ENCODE results near the gene KCNC3. TPM values are rescaled to one million over a fixed set of nuclear protein-coding genes. Genes with fewer than 3 reads are reported as not detected.

Gene KCNC3
- total and polyA plus RNA-seq, 4 donors: 0.56 to 1.6 (median 1.1) TPM

DNA sequence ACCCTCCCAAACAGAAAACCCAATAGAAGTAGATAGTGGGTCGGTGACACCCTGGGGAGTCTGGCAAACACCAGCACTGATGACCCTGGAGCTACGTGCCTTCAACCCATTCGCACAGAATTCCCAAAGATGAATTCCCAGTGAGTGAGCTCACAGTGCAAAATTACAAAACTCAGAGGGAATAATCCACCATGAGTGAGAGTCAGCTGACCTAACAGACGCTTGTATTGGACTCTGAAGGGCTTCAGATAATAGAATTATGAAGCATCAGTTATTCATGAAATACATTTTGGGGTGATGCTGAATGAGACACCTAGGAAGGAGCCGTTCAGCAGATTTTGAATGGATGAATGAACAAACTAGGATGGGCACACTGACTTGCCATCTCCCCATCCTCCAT, 40.2 kb downstream of the KCNC3 start:
- H3K4me1 ChIP-seq (ENCODE audit: control insufficient read depth in 4 of 4, insufficient read depth in 4 of 4, low read length in 3 of 4): no peaks in the 10 kb centered on the region
- H3K4me3 ChIP-seq (ENCODE audit: low read depth in 1 of 3, low read length in 3 of 3): no peak overlapping the region
- no peak for DNase-seq (ENCODE audit: low spot score)
- peaks cover 12 to 65% (median 29%) of the 10 kb centered on the region in 4 donors for H3K36me3 ChIP-seq (ENCODE audit: control insufficient read depth in 4 of 4, insufficient read depth in 3 of 4, low read depth in 1 of 4, low read length in 3 of 4)
- TF ChIP-seq FOXA1 (IDR thresholded peaks at IDR 0.05): no peak
- TF ChIP-seq HNF4G (IDR thresholded peaks at IDR 0.05): no peak
- TF ChIP-seq, protein P1, sequence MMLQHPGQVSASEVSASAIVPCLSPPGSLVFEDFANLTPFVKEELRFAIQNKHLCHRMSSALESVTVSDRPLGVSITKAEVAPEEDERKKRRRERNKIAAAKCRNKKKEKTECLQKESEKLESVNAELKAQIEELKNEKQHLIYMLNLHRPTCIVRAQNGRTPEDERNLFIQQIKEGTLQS (IDR thresholded peaks at IDR 0.05): no peak
- TF ChIP-seq, protein P2, sequence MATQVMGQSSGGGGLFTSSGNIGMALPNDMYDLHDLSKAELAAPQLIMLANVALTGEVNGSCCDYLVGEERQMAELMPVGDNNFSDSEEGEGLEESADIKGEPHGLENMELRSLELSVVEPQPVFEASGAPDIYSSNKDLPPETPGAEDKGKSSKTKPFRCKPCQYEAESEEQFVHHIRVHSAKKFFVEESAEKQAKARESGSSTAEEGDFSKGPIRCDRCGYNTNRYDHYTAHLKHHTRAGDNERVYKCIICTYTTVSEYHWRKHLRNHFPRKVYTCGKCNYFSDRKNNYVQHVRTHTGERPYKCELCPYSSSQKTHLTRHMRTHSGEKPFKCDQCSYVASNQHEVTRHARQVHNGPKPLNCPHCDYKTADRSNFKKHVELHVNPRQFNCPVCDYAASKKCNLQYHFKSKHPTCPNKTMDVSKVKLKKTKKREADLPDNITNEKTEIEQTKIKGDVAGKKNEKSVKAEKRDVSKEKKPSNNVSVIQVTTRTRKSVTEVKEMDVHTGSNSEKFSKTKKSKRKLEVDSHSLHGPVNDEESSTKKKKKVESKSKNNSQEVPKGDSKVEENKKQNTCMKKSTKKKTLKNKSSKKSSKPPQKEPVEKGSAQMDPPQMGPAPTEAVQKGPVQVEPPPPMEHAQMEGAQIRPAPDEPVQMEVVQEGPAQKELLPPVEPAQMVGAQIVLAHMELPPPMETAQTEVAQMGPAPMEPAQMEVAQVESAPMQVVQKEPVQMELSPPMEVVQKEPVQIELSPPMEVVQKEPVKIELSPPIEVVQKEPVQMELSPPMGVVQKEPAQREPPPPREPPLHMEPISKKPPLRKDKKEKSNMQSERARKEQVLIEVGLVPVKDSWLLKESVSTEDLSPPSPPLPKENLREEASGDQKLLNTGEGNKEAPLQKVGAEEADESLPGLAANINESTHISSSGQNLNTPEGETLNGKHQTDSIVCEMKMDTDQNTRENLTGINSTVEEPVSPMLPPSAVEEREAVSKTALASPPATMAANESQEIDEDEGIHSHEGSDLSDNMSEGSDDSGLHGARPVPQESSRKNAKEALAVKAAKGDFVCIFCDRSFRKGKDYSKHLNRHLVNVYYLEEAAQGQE (IDR thresholded peaks at IDR 0.05): no peak
- no peak for TF ChIP-seq YY1 (IDR thresholded peaks at IDR 0.05)
- no peak for TF ChIP-seq HNF4A (conservative IDR thresholded peaks at IDR 0.05)
- TF ChIP-seq SP1 (IDR thresholded peaks at IDR 0.05): no peak
- no peak overlapping the region for H3K9ac ChIP-seq (ENCODE audit: low read depth in 1 of 2, low read length in 2 of 2)
- H3K27me3 ChIP-seq (ENCODE audit: control insufficient read depth in 4 of 4, insufficient read depth in 4 of 4, low read length in 3 of 4): no peaks in the 10 kb centered on the region
- 93% methylated on average over 5 of the region's 5 CpGs for WGBS
- no peaks in the 10 kb centered on the region for H3K9me3 ChIP-seq (ENCODE audit: control insufficient read depth in 4 of 4, low read length in 3 of 4)
- H3K27ac ChIP-seq (ENCODE audit: low read depth in 1 of 2, low read length in 2 of 2): no peak overlapping the region

DNA sequence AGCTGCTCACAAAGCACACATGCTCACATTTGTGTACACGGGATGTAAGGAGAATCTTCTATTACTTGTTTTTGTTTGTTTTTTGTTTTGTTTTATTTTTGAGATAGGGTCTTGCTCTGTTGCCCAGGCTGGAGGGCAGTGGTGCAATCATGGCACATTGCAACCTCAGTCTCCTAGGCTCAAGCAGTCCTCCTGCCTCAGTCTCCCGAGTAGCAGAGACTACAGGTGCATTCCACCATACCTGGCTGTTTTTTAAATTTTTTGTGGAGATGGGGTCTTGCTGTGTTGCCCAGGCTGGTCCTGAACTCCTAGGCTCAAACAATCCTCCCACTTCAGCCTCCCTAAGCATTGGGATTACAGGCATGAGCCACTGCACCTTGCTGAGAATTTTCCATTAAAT, 41.8 kb downstream of the KCNC3 start:
- Histone ChIP-seq H3K9ac (ENCODE audit: low read depth in 1 of 2, low read length in 2 of 2) (no peak overlapping the region), H3K9me3 (ENCODE audit: control insufficient read depth in 4 of 4, low read length in 3 of 4) (no peaks in the 10 kb centered on the region), H3K27me3 (ENCODE audit: control insufficient read depth in 4 of 4, insufficient read depth in 4 of 4, low read length in 3 of 4) (no peaks in the 10 kb centered on the region), H3K4me3 (ENCODE audit: low read depth in 1 of 3, low read length in 3 of 3) (no peak overlapping the region), H3K36me3 (ENCODE audit: control insufficient read depth in 4 of 4, insufficient read depth in 3 of 4, low read depth in 1 of 4, low read length in 3 of 4) (peaks cover 8 to 52% (median 26%) of the 10 kb centered on the region in 4 donors), H3K4me1 (ENCODE audit: control insufficient read depth in 4 of 4, insufficient read depth in 4 of 4, low read length in 3 of 4) (no peaks in the 10 kb centered on the region), H3K27ac (ENCODE audit: low read depth in 1 of 2, low read length in 2 of 2) (no peak overlapping the region)
- no peak for DNase-seq (ENCODE audit: low spot score)
- WGBS: 94% methylated on average over 2 of the region's 2 CpGs
- no peak for TF ChIP-seq GABPA (IDR thresholded peaks at IDR 0.05 in 1 of 2, conservative IDR thresholded peaks at IDR 0.05 in 1 of 2)

DNA sequence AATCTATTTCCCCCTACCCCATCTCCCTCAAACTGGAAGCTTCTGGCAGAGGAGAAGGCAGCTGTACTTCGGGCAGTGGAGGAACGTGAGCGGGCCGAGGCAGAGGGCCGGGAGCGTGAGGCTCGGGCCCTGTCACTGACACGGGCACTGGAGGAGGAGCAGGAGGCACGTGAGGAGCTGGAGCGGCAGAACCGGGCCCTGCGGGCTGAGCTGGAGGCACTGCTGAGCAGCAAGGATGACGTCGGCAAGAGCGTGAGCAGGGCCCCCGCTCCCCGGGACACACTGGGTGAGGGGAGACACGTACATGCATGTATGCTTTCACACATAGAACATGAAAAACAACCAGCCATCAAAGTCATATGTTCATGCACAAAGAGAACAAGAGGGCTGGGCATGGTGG, 42.7 kb downstream of the KCNC3 start:
- Histone ChIP-seq H3K9ac (ENCODE audit: low read depth in 1 of 2, low read length in 2 of 2) (no peak overlapping the region), H3K4me1 (ENCODE audit: control insufficient read depth in 4 of 4, insufficient read depth in 4 of 4, low read length in 3 of 4) (no peaks in the 10 kb centered on the region), H3K36me3 (ENCODE audit: control insufficient read depth in 4 of 4, insufficient read depth in 3 of 4, low read depth in 1 of 4, low read length in 3 of 4) (peaks cover 9 to 54% (median 27%) of the 10 kb centered on the region in 4 donors), H3K27ac (ENCODE audit: low read depth in 1 of 2, low read length in 2 of 2) (no peak overlapping the region), H3K27me3 (ENCODE audit: control insufficient read depth in 4 of 4, insufficient read depth in 4 of 4, low read length in 3 of 4) (no peaks in the 10 kb centered on the region), H3K4me3 (ENCODE audit: low read depth in 1 of 3, low read length in 3 of 3) (no peak overlapping the region), H3K9me3 (ENCODE audit: control insufficient read depth in 4 of 4, low read length in 3 of 4) (no peaks in the 10 kb centered on the region)
- 95% methylated on average over 18 of the region's 18 CpGs for WGBS
- no peak for DNase-seq (ENCODE audit: low spot score)
- TF ChIP-seq, protein P1 (IDR thresholded peaks at IDR 0.05): no peak
- TF ChIP-seq GABPA (IDR thresholded peaks at IDR 0.05 in 1 of 2, conservative IDR thresholded peaks at IDR 0.05 in 1 of 2) (no peak), FOXA2 (IDR thresholded peaks at IDR 0.05) (no peak), HNF4A (conservative IDR thresholded peaks at IDR 0.05) (no peak), YY1 (IDR thresholded peaks at IDR 0.05) (no peak), JUND (IDR thresholded peaks at IDR 0.05) (no peak), SP1 (IDR thresholded peaks at IDR 0.05) (no peak), RAD21 (IDR thresholded peaks at IDR 0.05) (no peak), FOXA1 (IDR thresholded peaks at IDR 0.05) (no peak), HNF4G (IDR thresholded peaks at IDR 0.05) (no peak), RXRA (IDR thresholded peaks at IDR 0.05) (no peak), NR2F2 (IDR thresholded peaks at IDR 0.05) (no peak)
- TF ChIP-seq, protein P3, sequence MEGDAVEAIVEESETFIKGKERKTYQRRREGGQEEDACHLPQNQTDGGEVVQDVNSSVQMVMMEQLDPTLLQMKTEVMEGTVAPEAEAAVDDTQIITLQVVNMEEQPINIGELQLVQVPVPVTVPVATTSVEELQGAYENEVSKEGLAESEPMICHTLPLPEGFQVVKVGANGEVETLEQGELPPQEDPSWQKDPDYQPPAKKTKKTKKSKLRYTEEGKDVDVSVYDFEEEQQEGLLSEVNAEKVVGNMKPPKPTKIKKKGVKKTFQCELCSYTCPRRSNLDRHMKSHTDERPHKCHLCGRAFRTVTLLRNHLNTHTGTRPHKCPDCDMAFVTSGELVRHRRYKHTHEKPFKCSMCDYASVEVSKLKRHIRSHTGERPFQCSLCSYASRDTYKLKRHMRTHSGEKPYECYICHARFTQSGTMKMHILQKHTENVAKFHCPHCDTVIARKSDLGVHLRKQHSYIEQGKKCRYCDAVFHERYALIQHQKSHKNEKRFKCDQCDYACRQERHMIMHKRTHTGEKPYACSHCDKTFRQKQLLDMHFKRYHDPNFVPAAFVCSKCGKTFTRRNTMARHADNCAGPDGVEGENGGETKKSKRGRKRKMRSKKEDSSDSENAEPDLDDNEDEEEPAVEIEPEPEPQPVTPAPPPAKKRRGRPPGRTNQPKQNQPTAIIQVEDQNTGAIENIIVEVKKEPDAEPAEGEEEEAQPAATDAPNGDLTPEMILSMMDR (IDR thresholded peaks at IDR 0.05; ENCODE audit: low read depth, low read length, missing input control): no peak
- TF ChIP-seq, protein P4, sequence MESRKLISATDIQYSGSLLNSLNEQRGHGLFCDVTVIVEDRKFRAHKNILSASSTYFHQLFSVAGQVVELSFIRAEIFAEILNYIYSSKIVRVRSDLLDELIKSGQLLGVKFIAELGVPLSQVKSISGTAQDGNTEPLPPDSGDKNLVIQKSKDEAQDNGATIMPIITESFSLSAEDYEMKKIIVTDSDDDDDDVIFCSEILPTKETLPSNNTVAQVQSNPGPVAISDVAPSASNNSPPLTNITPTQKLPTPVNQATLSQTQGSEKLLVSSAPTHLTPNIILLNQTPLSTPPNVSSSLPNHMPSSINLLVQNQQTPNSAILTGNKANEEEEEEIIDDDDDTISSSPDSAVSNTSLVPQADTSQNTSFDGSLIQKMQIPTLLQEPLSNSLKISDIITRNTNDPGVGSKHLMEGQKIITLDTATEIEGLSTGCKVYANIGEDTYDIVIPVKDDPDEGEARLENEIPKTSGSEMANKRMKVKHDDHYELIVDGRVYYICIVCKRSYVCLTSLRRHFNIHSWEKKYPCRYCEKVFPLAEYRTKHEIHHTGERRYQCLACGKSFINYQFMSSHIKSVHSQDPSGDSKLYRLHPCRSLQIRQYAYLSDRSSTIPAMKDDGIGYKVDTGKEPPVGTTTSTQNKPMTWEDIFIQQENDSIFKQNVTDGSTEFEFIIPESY (IDR thresholded peaks at IDR 0.05): no peak
- TF ChIP-seq, protein P2 (IDR thresholded peaks at IDR 0.05): no peak
- TF ChIP-seq, protein P5, sequence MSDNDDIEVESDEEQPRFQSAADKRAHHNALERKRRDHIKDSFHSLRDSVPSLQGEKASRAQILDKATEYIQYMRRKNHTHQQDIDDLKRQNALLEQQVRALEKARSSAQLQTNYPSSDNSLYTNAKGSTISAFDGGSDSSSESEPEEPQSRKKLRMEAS (IDR thresholded peaks at IDR 0.05): no peak
